GM19023 (cell line): ENCODE results near the gene RASGRF1.

Source experiments
- ATAC-seq: cut with Tn5 transposase; IDR thresholded peaks from one replicate; pipeline ENCODE4 v1.9.1; 2021; ENCODE audit warnings: mild to moderate bottlenecking, moderate library complexity; ENCODE audit not compliant: unreplicated experiment

Gene RASGRF1

DNA sequence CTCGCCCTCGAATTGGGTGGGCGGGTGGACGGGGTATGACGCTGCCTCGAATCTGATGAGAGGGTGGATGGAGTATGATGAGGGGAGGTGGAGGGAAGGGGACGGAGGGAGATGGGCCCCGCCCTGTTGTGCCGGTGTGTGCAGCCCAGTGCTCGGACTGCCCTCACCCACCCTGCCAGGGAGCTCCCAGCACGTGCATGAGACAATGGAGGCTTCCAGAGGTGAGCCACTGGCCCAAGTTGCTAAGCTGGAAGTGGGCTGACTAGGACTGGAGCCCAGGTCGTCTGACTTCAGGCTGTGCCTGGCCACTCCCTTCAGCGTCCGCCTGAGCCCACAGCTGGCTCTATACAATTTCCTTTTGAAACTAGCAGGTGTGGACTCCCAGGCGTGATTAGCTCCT, 98.7 kb downstream of the RASGRF1 start:
- ATAC-seq: no peak

GRCh38 chr15:78991476-78991875, 99.1 kb downstream of the RASGRF1 start:
- ATAC-seq: no peak

- ATAC-seq: no peak
Observed at GRCh38 chr15:78990278-78990677, 100.3 kb downstream of the RASGRF1 start.

GRCh38 chr15:78989701-78990240, 100.8 kb downstream of the RASGRF1 start:
- no peak for ATAC-seq

GRCh38 chr15:78988361-78988911, 102.1 kb downstream of the RASGRF1 start:
- peak; percentile 63 for ATAC-seq

DNA sequence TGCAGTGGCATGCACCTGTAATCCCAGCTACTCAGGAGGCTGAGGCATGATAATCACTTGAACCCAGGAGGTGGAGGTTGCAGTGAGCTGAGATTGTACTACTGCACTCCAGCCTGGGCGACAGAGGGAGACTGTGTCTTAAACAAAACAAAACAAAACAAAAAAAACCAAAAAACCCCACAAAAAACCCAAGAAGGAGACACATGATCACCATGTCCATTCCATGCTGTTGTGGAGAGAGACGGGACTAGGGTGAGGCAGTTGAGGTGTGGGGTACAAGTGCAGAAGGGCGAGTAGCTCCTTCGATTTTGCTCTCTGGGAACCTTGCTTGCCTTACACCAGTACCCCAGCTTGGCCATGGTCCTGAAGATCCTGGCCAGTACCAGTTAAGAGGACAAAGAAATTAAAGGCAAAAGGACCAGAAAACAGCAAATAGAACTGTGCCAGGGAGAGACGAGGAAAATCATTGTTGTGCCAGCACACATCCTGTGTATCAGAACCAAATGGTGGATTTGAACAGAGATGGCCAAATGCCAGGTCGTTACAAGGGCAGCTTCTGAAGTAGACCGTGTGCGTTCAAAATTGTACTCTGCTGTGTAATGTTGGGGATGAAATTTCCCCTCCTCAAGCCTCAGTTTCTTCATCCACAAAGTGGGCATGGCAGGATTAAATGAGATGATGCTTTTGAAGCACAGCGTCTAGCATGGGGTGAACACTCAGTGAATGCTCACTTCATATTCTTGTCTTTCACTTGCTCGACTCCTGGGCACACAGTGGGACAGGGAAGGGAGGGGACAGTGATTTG, 102.8 kb downstream of the RASGRF1 start:
- ATAC-seq: no peak

- no peak for ATAC-seq
Observed at GRCh38 chr15:78985859-78986475, 104.6 kb downstream of the RASGRF1 start.

- ATAC-seq: no peak
Observed at GRCh38 chr15:78984041-78984440, 106.5 kb downstream of the RASGRF1 start.

- ATAC-seq: no peak
Observed at GRCh38 chr15:78983146-78983918, 107.2 kb downstream of the RASGRF1 start.

DNA sequence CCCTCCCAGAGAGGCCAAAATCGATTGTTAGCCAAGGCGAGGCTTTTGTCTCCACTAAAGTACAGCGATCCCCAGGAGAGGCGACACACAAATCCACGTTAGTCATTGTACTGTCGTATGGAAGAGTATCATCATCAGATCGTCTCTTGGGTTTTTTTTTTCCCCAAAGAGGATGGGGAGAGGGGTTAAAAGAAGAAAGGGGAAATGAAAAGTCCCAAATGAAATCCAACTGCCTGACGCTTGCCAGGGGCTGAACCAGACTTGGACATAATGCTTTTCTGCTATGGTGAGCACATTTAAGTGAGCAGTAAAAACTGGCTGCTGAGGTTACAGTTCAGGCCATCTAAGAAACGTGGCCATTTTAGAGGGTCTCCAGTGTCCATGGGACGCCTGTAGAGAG, 107.8 kb downstream of the RASGRF1 start:
- no peak for ATAC-seq

GRCh38 chr15:78981532-78982313, 108.9 kb downstream of the RASGRF1 start:
- ATAC-seq: no peak

- ATAC-seq: no peak
Observed at GRCh38 chr15:78979456-78980320, 110.9 kb downstream of the RASGRF1 start.

DNA sequence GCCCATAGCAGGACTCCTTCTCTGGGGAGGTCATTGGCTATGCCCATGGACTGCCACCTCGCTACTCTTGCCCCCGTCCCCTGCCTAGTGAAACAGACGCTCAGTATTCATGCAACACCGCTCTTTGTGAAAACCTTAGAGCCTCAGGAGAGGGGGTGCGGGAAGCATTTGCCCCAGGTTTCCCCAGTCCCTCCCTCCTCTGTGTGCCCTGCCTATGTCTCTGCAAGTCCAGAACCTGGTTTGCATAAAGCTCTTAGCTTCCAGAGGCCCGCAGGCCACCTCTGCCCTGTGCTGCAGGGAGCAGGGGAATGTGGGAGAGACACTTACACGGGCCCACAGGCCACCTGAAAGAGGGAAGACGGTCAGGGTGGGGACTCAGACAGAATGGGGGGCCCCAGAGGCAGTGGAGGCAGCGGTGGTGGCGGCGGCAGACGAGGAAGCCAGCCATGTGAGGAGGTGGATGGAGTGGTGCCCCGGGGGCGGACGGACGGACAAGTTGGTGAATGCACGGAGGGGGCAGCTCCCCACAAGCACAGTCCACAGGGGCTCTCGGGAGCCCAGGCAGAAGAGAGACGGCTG, 111.9 kb downstream of the RASGRF1 start:
- no peak for ATAC-seq

GRCh38 chr15:78977591-78978347, 112.8 kb downstream of the RASGRF1 start:
- peak; percentile 36 for ATAC-seq

DNA sequence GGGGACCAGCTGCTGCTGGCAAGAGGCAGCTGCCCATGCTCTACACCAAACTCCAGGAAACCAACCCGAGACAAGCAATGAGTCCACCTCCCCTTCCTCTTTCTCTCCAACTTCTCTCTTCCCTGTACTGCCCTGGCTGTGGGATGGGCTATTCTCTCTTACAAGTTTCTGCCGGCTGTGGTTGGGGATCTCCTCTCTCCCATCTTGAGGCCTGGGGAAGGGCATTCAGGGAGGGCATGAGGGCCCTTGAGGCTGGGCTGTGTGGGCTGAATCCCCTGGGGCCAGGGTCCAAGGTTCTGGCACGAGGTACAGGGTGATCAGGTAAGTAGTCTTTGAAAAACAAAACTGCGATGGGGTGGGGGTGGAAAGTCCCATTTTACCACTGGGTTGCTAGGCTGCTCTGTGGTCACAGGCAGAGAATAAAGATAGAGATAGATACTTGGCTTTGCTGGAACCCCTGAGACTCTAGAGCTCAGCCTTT, 113.4 kb downstream of the RASGRF1 start:
- ATAC-seq: peak; percentile 77

GRCh38 chr15:78976691-78977090, 113.9 kb downstream of the RASGRF1 start:
- peak; percentile 1 for ATAC-seq

DNA sequence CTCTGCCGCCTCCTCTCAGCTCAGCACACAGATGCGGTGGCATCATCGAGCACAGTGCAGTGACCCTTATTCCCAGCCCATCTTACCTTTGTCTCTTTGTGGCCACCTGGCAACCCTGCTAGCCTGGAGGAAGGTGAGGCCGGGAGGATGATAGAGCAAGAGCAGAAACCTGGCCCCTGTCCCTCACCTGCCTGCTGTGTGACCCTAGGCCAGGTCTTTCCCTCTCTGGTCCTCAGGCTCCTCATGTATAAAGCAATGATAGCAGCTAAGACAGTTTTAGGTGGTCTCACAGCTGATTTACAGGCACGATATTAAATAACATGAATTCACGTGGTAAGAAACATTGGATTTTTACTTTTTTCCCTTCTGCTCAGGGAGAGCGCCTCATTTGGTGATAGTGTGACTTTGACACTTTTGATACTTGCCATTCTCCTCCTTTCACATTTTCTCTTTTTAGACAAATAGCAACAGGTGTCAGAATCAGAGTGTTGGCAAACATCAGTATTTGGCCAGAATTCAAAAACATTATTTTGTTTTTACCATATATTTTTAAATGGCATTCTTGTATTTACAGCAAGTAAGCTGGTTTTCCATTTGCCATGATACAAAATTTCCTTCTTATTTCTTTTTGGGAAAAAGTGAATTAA, 116.2 kb downstream of the RASGRF1 start:
- no peak for ATAC-seq
